IPS-18a (cell line): ENCODE measurements around the gene AFG1L.
"Not testable (repeated sequence)": the region's sequence is repeated elsewhere in the genome, so short reads cannot be mapped to it uniquely, and the experiment has no call there.

Source experiments
- H3K27ac ChIP-seq: one replicate; pipeline ENCODE4 v1.5.1; 2013; ENCODE audit warnings: low read length
- H3K27me3 ChIP-seq: one replicate; pipeline ENCODE4 v1.6.1; 2013; ENCODE audit warnings: mild to moderate bottlenecking, low read length; ENCODE audit not compliant: control insufficient read depth, insufficient read depth
- H3K36me3 ChIP-seq: one replicate; pipeline ENCODE4 v1.6.1; 2013; ENCODE audit warnings: low read depth, low read length; ENCODE audit not compliant: control insufficient read depth
- H3K4me1 ChIP-seq: one replicate; pipeline ENCODE4 v1.6.1; 2013; ENCODE audit warnings: low read depth, low read length; ENCODE audit not compliant: control insufficient read depth
- H3K4me3 ChIP-seq: one replicate; pipeline ENCODE4 v1.5.1; 2013; ENCODE audit warnings: low read length
- H3K9ac ChIP-seq: one replicate; pipeline ENCODE4 v1.6.1; 2013; ENCODE audit warnings: mild to moderate bottlenecking, low read length, moderate library complexity
- H3K9me3 ChIP-seq: one replicate; pipeline ENCODE4 v1.6.1; 2013; ENCODE audit warnings: low read depth, low read length; ENCODE audit not compliant: control insufficient read depth

The AFG1L gene

DNA sequence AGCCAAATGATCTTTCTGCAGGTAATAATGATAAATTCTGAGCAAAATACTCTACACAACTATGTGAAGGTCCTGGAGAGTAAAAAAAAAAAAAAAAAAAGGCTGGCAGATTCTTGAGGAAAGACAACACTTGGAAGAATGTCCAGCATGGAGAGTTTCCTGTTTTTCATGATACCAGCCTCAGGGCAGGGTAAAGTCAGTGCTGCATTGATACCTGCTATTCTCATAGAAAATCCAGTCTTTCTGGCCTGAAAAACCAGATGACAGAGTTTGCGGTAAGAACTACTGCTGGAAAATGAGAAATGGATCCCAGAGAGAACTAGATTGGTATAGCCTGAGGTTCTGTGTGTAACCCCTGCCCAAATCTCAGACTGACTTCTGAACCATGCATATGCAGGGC lies 89.1 kb downstream of the AFG1L start:
- Histone ChIP-seq H3K27ac (no peak overlapping the region), H3K4me1 (no peaks in the 10 kb centered on the region), H3K9ac (no peak overlapping the region), H3K9me3 (no peaks in the 10 kb centered on the region), H3K27me3 (no peaks in the 10 kb centered on the region), H3K36me3 (no peaks in the 10 kb centered on the region), H3K4me3 (no peak overlapping the region)

GRCh38 chr6:108389190-108389589 lies 94.3 kb downstream of the AFG1L start:
- not testable (repeated sequence) for H3K36me3 ChIP-seq, H3K4me1 ChIP-seq, H3K27ac ChIP-seq, H3K9ac ChIP-seq, H3K27me3 ChIP-seq, H3K4me3 ChIP-seq, H3K9me3 ChIP-seq

GRCh38 chr6:108395297-108395696 lies 100.4 kb downstream of the AFG1L start:
- Histone ChIP-seq H3K9me3 (no peaks in the 10 kb centered on the region), H3K27me3 (no peaks in the 10 kb centered on the region), H3K36me3 (no peaks in the 10 kb centered on the region), H3K4me3 (no peak overlapping the region), H3K9ac (no peak overlapping the region), H3K4me1 (no peaks in the 10 kb centered on the region), H3K27ac (no peak overlapping the region)

GRCh38 chr6:108403236-108403635 lies 108.4 kb downstream of the AFG1L start:
- Histone ChIP-seq H3K9me3 (no peaks in the 10 kb centered on the region), H3K27me3 (no peaks in the 10 kb centered on the region), H3K36me3 (no peaks in the 10 kb centered on the region), H3K9ac (no peak overlapping the region), H3K4me3 (no peak overlapping the region), H3K27ac (no peak overlapping the region), H3K4me1 (no peaks in the 10 kb centered on the region)

GRCh38 chr6:108406943-108407342 lies 112.1 kb downstream of the AFG1L start:
- Histone ChIP-seq H3K36me3 (no peaks in the 10 kb centered on the region), H3K9ac (no peak overlapping the region)

DNA sequence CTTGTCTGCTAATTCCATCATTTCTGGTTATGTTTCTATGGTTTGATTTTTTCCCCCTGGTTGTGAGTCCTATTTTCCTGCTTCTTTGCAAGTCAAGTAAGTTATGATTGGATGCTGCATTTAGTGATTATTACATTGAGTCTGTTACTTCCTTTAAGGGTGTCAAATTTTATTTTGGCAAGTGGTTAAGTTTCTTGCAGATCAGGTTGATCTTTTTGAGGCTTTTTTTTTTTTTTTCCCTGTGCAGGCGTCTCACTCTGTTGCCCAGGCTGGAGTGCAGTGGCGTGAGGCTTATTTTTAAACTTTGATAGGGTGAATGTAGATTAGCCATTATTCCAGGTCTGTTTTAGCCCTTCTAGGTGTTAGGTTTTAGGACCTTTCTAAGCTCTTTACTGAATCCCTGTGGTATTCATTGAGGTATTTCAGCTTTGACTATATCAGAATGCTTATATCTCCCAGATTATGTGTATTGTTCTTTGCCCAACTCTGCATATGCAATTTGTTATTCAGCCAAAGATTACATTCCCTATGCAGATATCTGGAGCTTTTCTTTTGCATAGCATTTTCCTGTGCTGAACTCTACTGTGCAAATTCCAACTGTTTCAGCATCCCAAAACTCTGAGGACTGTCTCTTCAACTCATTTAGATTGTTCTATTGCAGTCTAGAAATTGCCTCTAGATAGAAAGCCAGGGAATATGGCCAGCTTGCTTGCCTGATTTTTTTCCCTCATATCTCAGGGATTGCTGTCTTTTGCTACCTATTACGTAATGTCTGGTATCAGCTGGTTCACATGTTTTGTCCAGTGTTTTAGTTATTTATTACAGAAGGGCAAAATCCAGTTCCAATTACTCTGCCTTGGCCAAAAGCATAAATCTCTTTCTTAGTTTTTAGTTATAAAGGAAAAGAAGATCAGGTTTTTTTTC lies 113.3 kb downstream of the AFG1L start:
- no peaks in the 10 kb centered on the region for H3K4me1 ChIP-seq
- no peak overlapping the region for H3K9ac ChIP-seq
- H3K4me3 ChIP-seq, result no peak overlapping the region
- H3K36me3 ChIP-seq, result no peaks in the 10 kb centered on the region
- no peak overlapping the region for H3K27ac ChIP-seq
- no peaks in the 10 kb centered on the region for H3K9me3 ChIP-seq
- no peaks in the 10 kb centered on the region for H3K27me3 ChIP-seq

More at GRCh38 chr6:108406943-108407342, 112.1 kb downstream of the AFG1L start:
- Histone ChIP-seq H3K4me1 (no peaks in the 10 kb centered on the region), H3K9me3 (no peaks in the 10 kb centered on the region), H3K27me3 (no peaks in the 10 kb centered on the region), H3K4me3 (no peak overlapping the region), H3K27ac (no peak overlapping the region)

- H3K27me3 ChIP-seq, result no peaks in the 10 kb centered on the region
- H3K4me3 ChIP-seq, result no peak overlapping the region
- no peaks in the 10 kb centered on the region for H3K9me3 ChIP-seq
- no peak overlapping the region for H3K9ac ChIP-seq
- H3K27ac ChIP-seq, result no peak overlapping the region
- H3K36me3 ChIP-seq, result no peaks in the 10 kb centered on the region
- no peaks in the 10 kb centered on the region for H3K4me1 ChIP-seq
Observed at GRCh38 chr6:108408861-108409260, 114.0 kb downstream of the AFG1L start.

DNA sequence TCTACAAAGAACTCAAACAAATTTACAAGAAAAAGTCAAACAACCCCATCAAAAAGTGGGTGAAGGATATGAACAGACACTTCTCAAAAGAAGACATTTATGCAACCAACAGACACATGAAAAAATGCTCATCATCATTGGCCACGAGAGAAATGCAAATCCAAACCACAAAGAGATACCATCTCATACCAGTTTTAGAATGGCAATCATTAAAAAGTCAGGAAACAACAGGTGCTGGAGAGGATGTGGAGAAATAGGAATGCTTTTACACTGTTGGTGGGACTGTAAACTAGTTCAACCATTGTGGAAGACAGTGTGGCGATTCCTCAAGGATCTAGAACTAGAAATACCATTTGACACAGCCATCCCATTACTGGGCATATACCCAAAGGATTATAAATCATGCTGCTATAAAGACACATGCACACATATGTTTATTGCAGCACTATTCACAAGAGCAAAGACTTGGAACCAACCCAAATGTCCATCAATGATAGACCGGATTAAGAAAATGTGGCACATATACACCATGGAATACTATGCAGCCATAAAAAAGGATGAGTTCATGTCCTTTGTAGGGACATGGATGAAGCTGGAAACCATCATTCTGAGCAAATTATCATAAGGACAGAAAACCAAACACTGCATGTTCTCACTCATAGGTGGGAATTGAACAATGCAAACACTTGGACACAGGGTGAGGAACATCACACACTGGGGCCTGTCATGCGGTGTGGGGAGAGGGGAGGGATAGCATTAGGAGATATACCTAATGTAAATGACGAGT lies 121.4 kb downstream of the AFG1L start:
- not testable (repeated sequence) for H3K9me3 ChIP-seq, H3K4me1 ChIP-seq, H3K36me3 ChIP-seq, H3K27me3 ChIP-seq, H3K9ac ChIP-seq, H3K4me3 ChIP-seq, H3K27ac ChIP-seq

- Histone ChIP-seq H3K36me3 (no peaks in the 10 kb centered on the region), H3K9ac (no peak overlapping the region), H3K27ac (no peak overlapping the region), H3K9me3 (no peaks in the 10 kb centered on the region), H3K27me3 (no peaks in the 10 kb centered on the region), H3K4me1 (no peaks in the 10 kb centered on the region), H3K4me3 (no peak overlapping the region)
Observed at GRCh38 chr6:108417027-108417426, 122.2 kb downstream of the AFG1L start.

DNA sequence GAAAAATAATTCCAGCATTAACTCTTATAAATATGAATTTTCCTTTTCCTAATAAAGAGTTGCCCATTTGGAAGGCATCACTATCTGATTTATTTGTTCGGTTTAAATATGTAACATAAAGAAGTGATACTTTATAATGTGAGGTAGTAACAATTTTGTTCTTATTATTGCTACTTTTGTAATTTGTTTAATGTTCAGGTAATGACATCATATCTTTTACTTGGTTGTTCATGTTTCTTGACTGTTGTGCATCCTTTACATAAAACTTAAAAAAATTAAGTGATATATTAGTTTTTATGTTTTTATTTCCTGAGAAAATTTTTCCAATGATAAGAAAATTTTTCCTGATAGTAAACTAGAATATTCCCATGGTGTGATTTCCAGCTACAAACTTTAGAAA lies 124.6 kb downstream of the AFG1L start:
- Histone ChIP-seq H3K4me1 (no peaks in the 10 kb centered on the region), H3K9ac (no peak overlapping the region), H3K36me3 (no peaks in the 10 kb centered on the region), H3K4me3 (no peak overlapping the region), H3K9me3 (no peaks in the 10 kb centered on the region), H3K27ac (no peak overlapping the region), H3K27me3 (no peaks in the 10 kb centered on the region)

DNA sequence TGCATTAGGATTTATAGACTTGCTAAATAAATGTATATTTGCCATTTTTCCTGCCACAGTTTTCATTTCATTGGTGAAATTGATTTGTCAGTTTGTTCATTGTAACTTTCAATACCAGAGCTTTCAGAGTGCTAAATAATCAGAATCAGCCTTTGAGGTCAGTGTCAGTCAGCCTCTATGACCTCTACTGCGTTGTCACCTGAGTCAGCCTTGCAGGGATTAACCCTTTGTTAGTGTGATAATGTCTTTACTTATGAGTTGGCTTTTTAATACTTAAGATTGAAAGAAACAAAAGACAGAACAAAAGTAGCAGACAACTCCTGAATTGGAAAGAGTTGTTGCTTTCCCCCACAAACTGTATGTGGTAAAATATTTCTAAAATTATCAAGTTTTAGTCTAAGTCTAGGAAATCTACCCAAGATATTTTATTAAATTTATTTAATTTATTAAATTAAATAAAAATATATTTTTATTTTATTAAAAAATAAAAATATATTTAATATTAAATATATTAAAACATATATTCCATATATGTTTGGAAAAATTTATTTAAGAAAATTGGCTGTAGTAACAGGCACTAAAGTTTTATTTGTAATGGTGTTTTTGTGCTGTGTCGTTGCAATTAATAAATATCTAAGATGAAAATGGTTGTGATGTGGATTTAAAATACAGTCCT lies 125.2 kb downstream of the AFG1L start:
- no peak overlapping the region for H3K9ac ChIP-seq
- H3K27me3 ChIP-seq, result no peaks in the 10 kb centered on the region
- H3K4me3 ChIP-seq, result no peak overlapping the region
- no peak overlapping the region for H3K27ac ChIP-seq
- no peaks in the 10 kb centered on the region for H3K9me3 ChIP-seq
- no peaks in the 10 kb centered on the region for H3K4me1 ChIP-seq
- no peaks in the 10 kb centered on the region for H3K36me3 ChIP-seq
